ENCODE data around the gene RNASE7. TPM values are rescaled to one million over a fixed set of nuclear protein-coding genes. Genes with fewer than 3 reads are reported as not detected.

RNASE7 gene
- total RNA-seq, 2 experiments from 2014 or later = not detected

GRCh38 chr14:21063479-21063878, 21.3 kb downstream of the RNASE7 start:
- Histone ChIP-seq H3K9me2 (ENCODE audit: insufficient read depth, low read length) (no peaks in the 10 kb centered on the region), H3K9me3 (ENCODE audit: low read length) (no peaks in the 10 kb centered on the region), H4K20me1 (ENCODE audit: insufficient read depth, low read length) (no peaks in the 10 kb centered on the region), H3K4me2 (ENCODE audit: low read length) (no peak overlapping the region), H3K36me3 (ENCODE audit: insufficient read depth, low read length) (no peaks in the 10 kb centered on the region), H3K4me3 (ENCODE audit: low read depth, low read length, poor library complexity, severe bottlenecking) (no peak overlapping the region), H3K4me1 (ENCODE audit: insufficient read depth, low read length, poor library complexity, severe bottlenecking) (peaks cover 5% of the 10 kb centered on the region), H3K27ac (ENCODE audit: low read depth, low read length, poor library complexity, severe bottlenecking) (no peak overlapping the region), H2AFZ (ENCODE audit: low read length) (no peak overlapping the region), H3K79me2 (ENCODE audit: insufficient read depth, low read depth, low read length) (no peaks in the 10 kb centered on the region)
- no TSS peak for BruUV-seq (replicated peaks)
- ChIA-PET POLR2A (interaction anchor here (0.5 to 0.9 kb wide), 2 partner anchors 95 to 297 kb away, joined by 3 to 7 read pairs; no protein-coding TSS in a partner anchor), CTCF (ENCODE audit: unreplicated experiment) (no interaction called here)
- no peak for DNase-seq (ENCODE audit: low spot score)
- intact Hi-C loops (cut with micrococcal nuclease; ENCODE audit: unreplicated experiment) = no loop called here
- TF ChIP-seq, protein P1, sequence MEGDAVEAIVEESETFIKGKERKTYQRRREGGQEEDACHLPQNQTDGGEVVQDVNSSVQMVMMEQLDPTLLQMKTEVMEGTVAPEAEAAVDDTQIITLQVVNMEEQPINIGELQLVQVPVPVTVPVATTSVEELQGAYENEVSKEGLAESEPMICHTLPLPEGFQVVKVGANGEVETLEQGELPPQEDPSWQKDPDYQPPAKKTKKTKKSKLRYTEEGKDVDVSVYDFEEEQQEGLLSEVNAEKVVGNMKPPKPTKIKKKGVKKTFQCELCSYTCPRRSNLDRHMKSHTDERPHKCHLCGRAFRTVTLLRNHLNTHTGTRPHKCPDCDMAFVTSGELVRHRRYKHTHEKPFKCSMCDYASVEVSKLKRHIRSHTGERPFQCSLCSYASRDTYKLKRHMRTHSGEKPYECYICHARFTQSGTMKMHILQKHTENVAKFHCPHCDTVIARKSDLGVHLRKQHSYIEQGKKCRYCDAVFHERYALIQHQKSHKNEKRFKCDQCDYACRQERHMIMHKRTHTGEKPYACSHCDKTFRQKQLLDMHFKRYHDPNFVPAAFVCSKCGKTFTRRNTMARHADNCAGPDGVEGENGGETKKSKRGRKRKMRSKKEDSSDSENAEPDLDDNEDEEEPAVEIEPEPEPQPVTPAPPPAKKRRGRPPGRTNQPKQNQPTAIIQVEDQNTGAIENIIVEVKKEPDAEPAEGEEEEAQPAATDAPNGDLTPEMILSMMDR (conservative IDR thresholded peaks at IDR 0.05; ENCODE audit: low read length) = no peak
- no peak for TF ChIP-seq EZH2phosphoT487 (IDR thresholded peaks at IDR 0.05; ENCODE audit: borderline replicate concordance, low read depth, low read length)

DNA sequence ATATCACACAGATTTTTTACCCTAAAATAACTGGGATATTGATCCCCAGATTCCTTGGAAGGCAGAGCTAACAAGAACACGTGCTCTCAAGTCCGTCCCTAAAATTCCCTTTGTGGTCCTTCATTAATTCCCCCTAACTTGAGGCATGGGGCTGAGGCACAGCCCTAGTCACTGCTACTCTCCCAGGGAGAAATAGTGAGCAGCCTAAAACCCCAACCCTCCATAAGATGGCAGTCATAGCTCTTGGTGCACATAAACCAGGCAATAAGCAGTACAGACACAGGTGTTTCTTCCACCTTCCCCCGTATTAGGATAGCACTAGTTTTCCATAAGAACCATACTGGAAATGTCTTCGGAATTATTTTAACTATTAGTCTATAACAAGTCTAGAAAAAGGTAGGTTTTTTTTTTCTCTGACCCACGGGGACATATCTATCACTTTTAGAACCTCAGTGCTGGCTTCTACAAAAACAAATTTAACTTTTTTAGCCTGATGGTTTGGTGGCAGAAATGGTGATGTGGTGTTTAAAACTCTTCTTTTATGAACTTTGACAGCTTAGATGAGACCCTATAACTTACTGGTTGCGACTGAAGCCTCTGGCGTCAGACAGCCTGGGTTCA, 24.8 kb downstream of the RNASE7 start:
- Histone ChIP-seq H3K4me1 (ENCODE audit: insufficient read depth, low read length, poor library complexity, severe bottlenecking) (peaks cover 36% of the 10 kb centered on the region), H4K20me1 (ENCODE audit: insufficient read depth, low read length) (no peaks in the 10 kb centered on the region), H3K4me3 (ENCODE audit: low read depth, low read length, poor library complexity, severe bottlenecking) (no peak overlapping the region), H3K9me3 (ENCODE audit: low read length) (no peaks in the 10 kb centered on the region), H2AFZ (ENCODE audit: low read length) (no peak overlapping the region), H3K4me2 (ENCODE audit: low read length) (no peak overlapping the region), H3K9me2 (ENCODE audit: insufficient read depth, low read length) (no peaks in the 10 kb centered on the region), H3K79me2 (ENCODE audit: insufficient read depth, low read depth, low read length) (no peaks in the 10 kb centered on the region), H3K27ac (ENCODE audit: low read depth, low read length, poor library complexity, severe bottlenecking) (no peak overlapping the region), H3K36me3 (ENCODE audit: insufficient read depth, low read length) (no peaks in the 10 kb centered on the region)
- intact Hi-C loops (cut with micrococcal nuclease; ENCODE audit: unreplicated experiment) = no loop called here
- POLR2A ChIA-PET = interaction anchor here (0.5 to 2.5 kb wide), 6 partner anchors 28 to 1539 kb away, joined by 3 to 17 read pairs (median 4); no protein-coding TSS in a partner anchor
- peak; percentile 48 for DNase-seq (ENCODE audit: low spot score)
- no TSS peak for BruUV-seq (replicated peaks)
- TF ChIP-seq, protein P1 (conservative IDR thresholded peaks at IDR 0.05; ENCODE audit: low read length) = peak; percentile 78
- no peak for TF ChIP-seq EZH2phosphoT487 (IDR thresholded peaks at IDR 0.05; ENCODE audit: borderline replicate concordance, low read depth, low read length)
- CTCF ChIA-PET (ENCODE audit: unreplicated experiment) = interaction anchor here (0.7 to 2.6 kb wide), 4 partner anchors 31 to 55 kb away, joined by 3 to 23 read pairs (median 4); no protein-coding TSS in a partner anchor

All from OCI-LY7 (cell line).